Measurements from ENCODE around the gene MDK.
A peak's percentile ranks its signal among the peaks of the same experiment; 100 is the strongest.

Gene MDK

GRCh38 chr11:46356924-46357482 is 24.5 kb upstream of the MDK start:
- peak overlapping the region; percentile 23 for H3K4me3 ChIP-seq (replicated peaks; ENCODE audit: insufficient read depth, low read length)
- no peaks in the 10 kb centered on the region for H3K27me3 ChIP-seq (ENCODE audit: insufficient read depth, poor library complexity, severe bottlenecking)
- H3K27ac ChIP-seq (replicated peaks), result peak overlapping the region; percentile 84
- no peak for TF ChIP-seq POLR2AphosphoS5 (IDR thresholded peaks at IDR 0.05; ENCODE audit: low read depth)
- no peak for TF ChIP-seq REST (IDR thresholded peaks at IDR 0.05; ENCODE audit: insufficient replicate concordance, low read depth)
- 0 out of 2 replicates have a peak, but pooled peaks have one; percentile 6 for TF ChIP-seq GABPA (IDR thresholded peaks at IDR 0.05; ENCODE audit: low read depth)
- no peak for TF ChIP-seq CTCF (IDR thresholded peaks at IDR 0.05; ENCODE audit: insufficient read depth, low read length)
- no peak; the same call in none of the 2 replicates for TF ChIP-seq SPI1 (IDR thresholded peaks at IDR 0.05; ENCODE audit: borderline replicate concordance, low read depth)
- peak; percentile 86 to 92 for DNase-seq (ENCODE audit: low read depth in 1 of 2, low spot score in 1 of 2)

GRCh38 chr11:46357483-46357936 is 24.0 kb upstream of the MDK start:
- Histone ChIP-seq H3K27ac (replicated peaks) (peak overlapping the region; percentile 84), H3K4me3 (replicated peaks; ENCODE audit: insufficient read depth, low read length) (peak overlapping the region; percentile 23), H3K27me3 (ENCODE audit: insufficient read depth, poor library complexity, severe bottlenecking) (no peaks in the 10 kb centered on the region)
- DNase-seq (ENCODE audit: low read depth in 1 of 2, low spot score in 1 of 2), result peak; percentile 88 to 89
- 0 out of 2 replicates have a peak, but pooled peaks have one; percentile 64 for TF ChIP-seq SPI1 (IDR thresholded peaks at IDR 0.05; ENCODE audit: borderline replicate concordance, low read depth)
- peak; percentile 66 for TF ChIP-seq POLR2AphosphoS5 (IDR thresholded peaks at IDR 0.05; ENCODE audit: low read depth)
- no peak for TF ChIP-seq CTCF (IDR thresholded peaks at IDR 0.05; ENCODE audit: insufficient read depth, low read length)

- Histone ChIP-seq H3K4me3 (replicated peaks; ENCODE audit: insufficient read depth, low read length) (no peak overlapping the region), H3K27me3 (ENCODE audit: insufficient read depth, poor library complexity, severe bottlenecking) (no peaks in the 10 kb centered on the region), H3K27ac (replicated peaks) (peak overlapping the region; percentile 97; the same call in 1 of the 2 replicates)
- no peak for DNase-seq (ENCODE audit: low read depth in 1 of 2, low spot score in 1 of 2)
- TF ChIP-seq POLR2AphosphoS5 (IDR thresholded peaks at IDR 0.05; ENCODE audit: low read depth) (no peak), GABPA (IDR thresholded peaks at IDR 0.05; ENCODE audit: low read depth) (no peak), CTCF (IDR thresholded peaks at IDR 0.05; ENCODE audit: insufficient read depth, low read length) (no peak), REST (IDR thresholded peaks at IDR 0.05; ENCODE audit: insufficient replicate concordance, low read depth) (no peak), SPI1 (IDR thresholded peaks at IDR 0.05; ENCODE audit: borderline replicate concordance, low read depth) (no peak)
Observed at GRCh38 chr11:46359953-46360352, 21.5 kb upstream of the MDK start.

All from HL-60 (cell line).